Measurements from ENCODE around the gene CEP19. TPM values are rescaled to one million over a fixed set of nuclear protein-coding genes. Genes with fewer than 3 reads are reported as not detected.

CEP19 gene
- total RNA-seq, 1 donor, result 3.6 TPM

DNA sequence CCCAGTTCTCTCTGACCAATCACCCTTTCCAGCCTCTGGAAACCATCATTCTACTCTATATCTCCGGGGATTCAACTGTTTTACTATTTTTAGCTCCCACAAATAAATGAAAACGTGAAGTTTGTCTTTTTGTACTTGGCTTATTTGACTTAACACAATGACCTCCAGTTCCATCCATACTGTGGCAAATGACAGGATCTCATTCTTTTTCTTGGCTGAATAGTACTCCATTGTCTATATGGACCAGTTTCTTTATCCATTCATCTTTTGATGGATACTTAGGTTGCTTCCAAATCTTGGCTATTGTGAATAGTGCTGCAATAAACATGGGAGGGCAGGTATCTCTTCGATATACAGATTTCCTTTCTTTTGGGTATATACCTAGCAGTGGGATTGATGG lies 38.4 kb downstream of the CEP19 start:
- TF ChIP-seq, protein P1, sequence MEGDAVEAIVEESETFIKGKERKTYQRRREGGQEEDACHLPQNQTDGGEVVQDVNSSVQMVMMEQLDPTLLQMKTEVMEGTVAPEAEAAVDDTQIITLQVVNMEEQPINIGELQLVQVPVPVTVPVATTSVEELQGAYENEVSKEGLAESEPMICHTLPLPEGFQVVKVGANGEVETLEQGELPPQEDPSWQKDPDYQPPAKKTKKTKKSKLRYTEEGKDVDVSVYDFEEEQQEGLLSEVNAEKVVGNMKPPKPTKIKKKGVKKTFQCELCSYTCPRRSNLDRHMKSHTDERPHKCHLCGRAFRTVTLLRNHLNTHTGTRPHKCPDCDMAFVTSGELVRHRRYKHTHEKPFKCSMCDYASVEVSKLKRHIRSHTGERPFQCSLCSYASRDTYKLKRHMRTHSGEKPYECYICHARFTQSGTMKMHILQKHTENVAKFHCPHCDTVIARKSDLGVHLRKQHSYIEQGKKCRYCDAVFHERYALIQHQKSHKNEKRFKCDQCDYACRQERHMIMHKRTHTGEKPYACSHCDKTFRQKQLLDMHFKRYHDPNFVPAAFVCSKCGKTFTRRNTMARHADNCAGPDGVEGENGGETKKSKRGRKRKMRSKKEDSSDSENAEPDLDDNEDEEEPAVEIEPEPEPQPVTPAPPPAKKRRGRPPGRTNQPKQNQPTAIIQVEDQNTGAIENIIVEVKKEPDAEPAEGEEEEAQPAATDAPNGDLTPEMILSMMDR (IDR thresholded peaks at IDR 0.05; ENCODE audit: extremely low read depth, low read depth, low read length), result no peak
- Histone ChIP-seq H3K4me3 (ENCODE audit: insufficient read depth, low read length) (no peak overlapping the region), H3K4me1 (ENCODE audit: insufficient read depth, low read length) (no peaks in the 10 kb centered on the region), H3K79me2 (ENCODE audit: insufficient read depth, low read length) (no peaks in the 10 kb centered on the region), H3K4me2 (ENCODE audit: insufficient read depth, low read length) (no peak overlapping the region), H2AFZ (ENCODE audit: low read length) (no peak overlapping the region), H3K36me3 (ENCODE audit: insufficient read depth, low read length) (no peaks in the 10 kb centered on the region), H4K20me1 (ENCODE audit: insufficient read depth, low read length) (no peaks in the 10 kb centered on the region), H3K27ac (ENCODE audit: low read depth, low read length) (no peak overlapping the region), H3K27me3 (ENCODE audit: insufficient read depth, low read length) (peaks cover 33% of the 10 kb centered on the region), H3K9me3 (ENCODE audit: low read depth, low read length) (no peaks in the 10 kb centered on the region)
- DNase-seq (ENCODE audit: insufficient read length, low spot score, missing footprints), result no peak

- H3K4me1 ChIP-seq (ENCODE audit: insufficient read depth, low read length), result peaks cover 5% of the 10 kb centered on the region
- no peak overlapping the region for H3K4me2 ChIP-seq (ENCODE audit: insufficient read depth, low read length)
- H3K27me3 ChIP-seq (ENCODE audit: insufficient read depth, low read length), result peaks cover 11% of the 10 kb centered on the region
- H3K36me3 ChIP-seq (ENCODE audit: insufficient read depth, low read length), result no peaks in the 10 kb centered on the region
- TF ChIP-seq, protein P1 (IDR thresholded peaks at IDR 0.05; ENCODE audit: extremely low read depth, low read depth, low read length), result no peak
- no peak overlapping the region for H2AFZ ChIP-seq (ENCODE audit: low read length)
- H3K9me3 ChIP-seq (ENCODE audit: low read depth, low read length), result no peaks in the 10 kb centered on the region
- H3K4me3 ChIP-seq (ENCODE audit: insufficient read depth, low read length), result no peak overlapping the region
- DNase-seq (ENCODE audit: insufficient read length, low spot score, missing footprints), result peak; percentile 67
- no peaks in the 10 kb centered on the region for H4K20me1 ChIP-seq (ENCODE audit: insufficient read depth, low read length)
- no peaks in the 10 kb centered on the region for H3K79me2 ChIP-seq (ENCODE audit: insufficient read depth, low read length)
- no peak overlapping the region for H3K27ac ChIP-seq (ENCODE audit: low read depth, low read length)
Measured at GRCh38 chr3:196670339-196670738, 41.7 kb downstream of the CEP19 start.

DNA sequence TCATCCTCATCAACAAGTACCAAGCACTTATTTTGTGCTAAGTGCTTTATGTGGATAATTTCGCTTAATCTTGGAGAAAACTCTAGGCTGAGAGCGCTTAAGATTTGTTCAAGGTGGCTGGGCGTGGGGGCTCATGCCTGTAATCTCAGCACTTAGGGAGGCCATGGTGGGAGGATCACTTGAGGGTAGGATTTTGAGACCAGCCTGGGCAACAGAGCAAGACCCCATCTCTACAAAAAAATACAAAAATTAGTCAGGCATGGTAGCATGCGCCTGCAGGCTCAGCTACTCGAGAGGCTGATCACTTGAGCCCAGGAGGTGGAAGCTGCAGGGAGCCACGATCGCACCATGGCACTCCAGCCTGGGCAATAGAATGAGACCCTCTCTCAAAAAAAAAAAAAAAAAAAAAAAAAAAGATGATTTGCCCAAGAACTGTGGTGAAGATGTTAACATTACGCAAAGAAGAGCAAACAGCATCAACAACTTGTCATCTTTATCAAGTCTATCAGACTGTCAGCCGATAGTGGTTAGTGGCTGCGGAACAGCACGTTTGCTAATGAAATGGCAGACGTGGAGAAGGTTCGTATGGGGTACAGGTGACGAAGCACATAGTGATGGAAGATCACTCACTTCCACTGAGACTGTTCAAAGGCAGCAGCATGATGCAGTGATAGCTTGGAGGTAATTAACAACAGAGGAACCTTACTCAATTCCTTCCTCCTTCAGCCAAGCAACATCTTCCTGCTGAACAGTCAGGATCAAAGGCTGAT lies 44.8 kb downstream of the CEP19 start:
- peaks cover 8% of the 10 kb centered on the region for H3K4me1 ChIP-seq (ENCODE audit: insufficient read depth, low read length)

More for the DNA sequence above, 44.8 kb downstream of the CEP19 start:
- Histone ChIP-seq H3K4me3 (ENCODE audit: insufficient read depth, low read length) (no peak overlapping the region), H3K36me3 (ENCODE audit: insufficient read depth, low read length) (no peaks in the 10 kb centered on the region), H4K20me1 (ENCODE audit: insufficient read depth, low read length) (no peaks in the 10 kb centered on the region), H3K9me3 (ENCODE audit: low read depth, low read length) (no peaks in the 10 kb centered on the region), H2AFZ (ENCODE audit: low read length) (no peak overlapping the region), H3K27ac (ENCODE audit: low read depth, low read length) (no peak overlapping the region), H3K4me2 (ENCODE audit: insufficient read depth, low read length) (no peak overlapping the region), H3K79me2 (ENCODE audit: insufficient read depth, low read length) (no peaks in the 10 kb centered on the region), H3K27me3 (ENCODE audit: insufficient read depth, low read length) (peaks cover 15% of the 10 kb centered on the region)
- TF ChIP-seq, protein P1 (IDR thresholded peaks at IDR 0.05; ENCODE audit: extremely low read depth, low read depth, low read length), result no peak
- DNase-seq (ENCODE audit: insufficient read length, low spot score, missing footprints), result no peak
